ENCODE measurements around the gene SECISBP2.
"Not testable (repeated sequence)": the region's sequence is repeated elsewhere in the genome, so short reads cannot be mapped to it uniquely, and the experiment has no call there.

Gene SECISBP2

GRCh38 chr9:89318123-89319014 lies at the start of gene SECISBP2:
TSS of gene SECISBP2 (plus strand) at chr9:89318500. CDS start at chr9:89318577, 77 bp downstream.
- DNase-seq (ENCODE audit: low read depth) = peak; percentile 91

- no peak for DNase-seq (ENCODE audit: low read depth)
Observed at GRCh38 chr9:89273528-89274279, 44.6 kb upstream of the SECISBP2 start.

GRCh38 chr9:89274838-89275237 lies 43.5 kb upstream of the SECISBP2 start:
- DNase-seq (ENCODE audit: low read depth) = no peak

- DNase-seq (ENCODE audit: low read depth) = not testable (repeated sequence)
Observed at GRCh38 chr9:89276040-89276439, 42.3 kb upstream of the SECISBP2 start.

- no peak for DNase-seq (ENCODE audit: low read depth)
Observed at GRCh38 chr9:89277043-89277442, 41.3 kb upstream of the SECISBP2 start.

GRCh38 chr9:89277454-89277853 lies 40.8 kb upstream of the SECISBP2 start:
- no peak for DNase-seq (ENCODE audit: low read depth)

GRCh38 chr9:89278551-89278950 lies 39.7 kb upstream of the SECISBP2 start:
- no peak for DNase-seq (ENCODE audit: low read depth)

- DNase-seq (ENCODE audit: low read depth) = no peak
Observed at GRCh38 chr9:89278997-89279739, 39.1 kb upstream of the SECISBP2 start.

GRCh38 chr9:89281106-89281505 lies 37.2 kb upstream of the SECISBP2 start:
- no peak for DNase-seq (ENCODE audit: low read depth)

- DNase-seq (ENCODE audit: low read depth) = not testable (repeated sequence)
Observed at GRCh38 chr9:89282248-89282968, 35.9 kb upstream of the SECISBP2 start.

- DNase-seq (ENCODE audit: low read depth) = no peak
Observed at GRCh38 chr9:89284076-89284475, 34.2 kb upstream of the SECISBP2 start.

- DNase-seq (ENCODE audit: low read depth) = no peak
Observed at GRCh38 chr9:89291741-89292140, 26.6 kb upstream of the SECISBP2 start.

- DNase-seq (ENCODE audit: low read depth) = no peak
Observed at GRCh38 chr9:89293014-89293413, 25.3 kb upstream of the SECISBP2 start.

- no peak for DNase-seq (ENCODE audit: low read depth)
Observed at GRCh38 chr9:89295400-89295799, 22.9 kb upstream of the SECISBP2 start.

- not testable (repeated sequence) for DNase-seq (ENCODE audit: low read depth)
Observed at GRCh38 chr9:89301996-89302395, 16.3 kb upstream of the SECISBP2 start.

GRCh38 chr9:89304020-89304833 lies 14.1 kb upstream of the SECISBP2 start:
- no peak for DNase-seq (ENCODE audit: low read depth)

GRCh38 chr9:89304834-89305188 lies 13.5 kb upstream of the SECISBP2 start:
- DNase-seq (ENCODE audit: low read depth) = no peak

GRCh38 chr9:89305868-89306267 lies 12.4 kb upstream of the SECISBP2 start:
- DNase-seq (ENCODE audit: low read depth) = no peak

GRCh38 chr9:89309166-89309565 lies 9.1 kb upstream of the SECISBP2 start:
- no peak for DNase-seq (ENCODE audit: low read depth)

GRCh38 chr9:89309608-89310474 lies 8.5 kb upstream of the SECISBP2 start:
- no peak for DNase-seq (ENCODE audit: low read depth)
